HL-60 (cell line): ENCODE measurements around the gene TAS2R19.

Source experiments
- DNase-seq, 2 experiments: peaks; one replicate each; pipeline ENCODE4 v3.0.0-alpha.2; 2010 to 2020; ENCODE audit warnings: low read depth in 1 of 2, low spot score in 1 of 2
- H3K27ac ChIP-seq: fragments of 250-450 bp; sonication (Bioruptor Pico); replicated peaks from 2 replicates; pipeline ENCODE4 v1.5.1; 2020; ENCODE audit warnings: mild to moderate bottlenecking, moderate library complexity
- H3K27me3 ChIP-seq: fragments of 250-450 bp; sonication (Bioruptor Pico); 2 replicates; pipeline ENCODE4 v1.5.1; 2021; ENCODE audit warnings: mild to moderate bottlenecking, moderate library complexity; ENCODE audit not compliant: insufficient read depth, poor library complexity, severe bottlenecking
- H3K4me3 ChIP-seq: replicated peaks from 2 replicates; pipeline ENCODE4 v1.5.1; 2011; ENCODE audit warnings: mild to moderate bottlenecking, control low read depth, low read length; ENCODE audit not compliant: insufficient read depth
- GABPA ChIP-seq: IDR thresholded peaks from 2 replicates; pipeline ENCODE4 v1.6.1; 2012; ENCODE audit warnings: low read depth
- POLR2AphosphoS5 ChIP-seq: IDR thresholded peaks from 2 replicates; pipeline ENCODE4 v1.6.1; 2012; ENCODE audit warnings: low read depth
- REST ChIP-seq: IDR thresholded peaks from 2 replicates; pipeline ENCODE4 v1.6.1; 2012; ENCODE audit warnings: low read depth; ENCODE audit not compliant: insufficient replicate concordance
- SPI1 ChIP-seq: IDR thresholded peaks from 2 replicates; pipeline ENCODE4 v1.6.1; 2012; ENCODE audit warnings: low read depth, mild to moderate bottlenecking, borderline replicate concordance
- TF ChIP-seq, protein P1 (sequence below): IDR thresholded peaks from one replicate; pipeline ENCODE4 v1.5.1; 2011; ENCODE audit warnings: low read length, control low read depth, inconsistent platforms; ENCODE audit not compliant: insufficient read depth

TAS2R19 gene

GRCh38 chr12:10974965-10975364, 47.5 kb downstream of the TAS2R19 start:
- H3K27ac ChIP-seq = no peak overlapping the region
- TF ChIP-seq SPI1 (no peak), GABPA (no peak), POLR2AphosphoS5 (no peak), REST (no peak)
- TF ChIP-seq, protein P1, sequence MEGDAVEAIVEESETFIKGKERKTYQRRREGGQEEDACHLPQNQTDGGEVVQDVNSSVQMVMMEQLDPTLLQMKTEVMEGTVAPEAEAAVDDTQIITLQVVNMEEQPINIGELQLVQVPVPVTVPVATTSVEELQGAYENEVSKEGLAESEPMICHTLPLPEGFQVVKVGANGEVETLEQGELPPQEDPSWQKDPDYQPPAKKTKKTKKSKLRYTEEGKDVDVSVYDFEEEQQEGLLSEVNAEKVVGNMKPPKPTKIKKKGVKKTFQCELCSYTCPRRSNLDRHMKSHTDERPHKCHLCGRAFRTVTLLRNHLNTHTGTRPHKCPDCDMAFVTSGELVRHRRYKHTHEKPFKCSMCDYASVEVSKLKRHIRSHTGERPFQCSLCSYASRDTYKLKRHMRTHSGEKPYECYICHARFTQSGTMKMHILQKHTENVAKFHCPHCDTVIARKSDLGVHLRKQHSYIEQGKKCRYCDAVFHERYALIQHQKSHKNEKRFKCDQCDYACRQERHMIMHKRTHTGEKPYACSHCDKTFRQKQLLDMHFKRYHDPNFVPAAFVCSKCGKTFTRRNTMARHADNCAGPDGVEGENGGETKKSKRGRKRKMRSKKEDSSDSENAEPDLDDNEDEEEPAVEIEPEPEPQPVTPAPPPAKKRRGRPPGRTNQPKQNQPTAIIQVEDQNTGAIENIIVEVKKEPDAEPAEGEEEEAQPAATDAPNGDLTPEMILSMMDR = no peak

More at GRCh38 chr12:10974965-10975364, 47.5 kb downstream of the TAS2R19 start:
- DNase-seq = no peak
- Histone ChIP-seq H3K27me3 (no peaks in the 10 kb centered on the region), H3K4me3 (no peak overlapping the region)
